ENCODE data around the gene RYR2. TPM values are rescaled to one million over a fixed set of nuclear protein-coding genes. Genes with fewer than 3 reads are reported as not detected.

Gene RYR2
- total RNA-seq, 4 donors from 2014 or later = 0.88 to 8.4 (median 5.5) TPM

DNA sequence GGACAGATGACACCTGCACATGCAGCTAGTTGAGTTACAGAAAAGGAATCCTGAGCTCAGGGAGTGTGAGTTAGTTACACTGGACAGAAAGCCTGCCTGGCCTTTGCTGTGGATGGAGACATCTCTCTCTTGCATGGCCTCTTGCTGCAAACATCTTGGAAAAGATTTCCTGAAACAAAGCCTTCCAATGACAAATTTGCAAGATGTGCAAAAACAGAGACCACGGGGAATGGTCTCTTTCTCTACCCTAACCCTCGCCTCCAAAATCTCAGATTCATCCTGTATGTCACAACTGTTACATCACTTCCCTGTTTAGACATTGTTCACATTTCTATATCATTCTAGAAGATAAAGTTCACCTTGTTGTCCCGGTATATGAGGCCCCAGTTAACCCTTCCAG, 415.6 kb downstream of the RYR2 start:
- Histone ChIP-seq H3K36me3 (peaks cover 0 to under 1% of the 10 kb centered on the region in 2 donors), H3K4me1 (no peaks in the 10 kb centered on the region), H3K27ac (no peak overlapping the region), H3K4me3 (no peak overlapping the region), H3K9me3 (no peaks in the 10 kb centered on the region), H3K27me3 (no peaks in the 10 kb centered on the region)
- intact Hi-C loops (cut with DNase I; ENCODE audit: low total_unique reads) = no loop called here
- no peak for TF ChIP-seq POLR2A (IDR thresholded peaks at IDR 0.05)
- TF ChIP-seq, protein P1, sequence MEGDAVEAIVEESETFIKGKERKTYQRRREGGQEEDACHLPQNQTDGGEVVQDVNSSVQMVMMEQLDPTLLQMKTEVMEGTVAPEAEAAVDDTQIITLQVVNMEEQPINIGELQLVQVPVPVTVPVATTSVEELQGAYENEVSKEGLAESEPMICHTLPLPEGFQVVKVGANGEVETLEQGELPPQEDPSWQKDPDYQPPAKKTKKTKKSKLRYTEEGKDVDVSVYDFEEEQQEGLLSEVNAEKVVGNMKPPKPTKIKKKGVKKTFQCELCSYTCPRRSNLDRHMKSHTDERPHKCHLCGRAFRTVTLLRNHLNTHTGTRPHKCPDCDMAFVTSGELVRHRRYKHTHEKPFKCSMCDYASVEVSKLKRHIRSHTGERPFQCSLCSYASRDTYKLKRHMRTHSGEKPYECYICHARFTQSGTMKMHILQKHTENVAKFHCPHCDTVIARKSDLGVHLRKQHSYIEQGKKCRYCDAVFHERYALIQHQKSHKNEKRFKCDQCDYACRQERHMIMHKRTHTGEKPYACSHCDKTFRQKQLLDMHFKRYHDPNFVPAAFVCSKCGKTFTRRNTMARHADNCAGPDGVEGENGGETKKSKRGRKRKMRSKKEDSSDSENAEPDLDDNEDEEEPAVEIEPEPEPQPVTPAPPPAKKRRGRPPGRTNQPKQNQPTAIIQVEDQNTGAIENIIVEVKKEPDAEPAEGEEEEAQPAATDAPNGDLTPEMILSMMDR (IDR thresholded peaks at IDR 0.05) = no peak
- DNase-seq = no peak

DNA sequence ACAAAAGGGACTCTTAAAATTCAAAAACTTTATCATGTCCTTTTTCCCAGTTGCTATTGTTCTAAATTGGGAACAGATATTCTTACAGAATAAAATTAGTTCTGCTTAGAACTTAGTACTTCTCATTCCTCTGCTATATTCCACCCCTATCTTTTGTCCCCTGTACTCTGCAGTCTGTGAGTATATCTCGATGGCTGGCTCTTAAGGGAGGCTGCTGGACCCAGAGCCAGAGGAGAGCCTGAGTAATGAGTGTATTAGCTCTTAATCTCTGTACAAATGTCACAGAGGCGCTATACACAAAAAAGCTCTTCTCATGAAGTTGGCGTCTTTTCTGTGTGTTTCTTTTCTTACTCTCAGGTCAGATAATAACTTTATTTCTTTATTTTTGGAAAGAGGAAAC, 425.3 kb downstream of the RYR2 start:
- Histone ChIP-seq H3K4me3 (no peak overlapping the region), H3K9me3 (no peaks in the 10 kb centered on the region), H3K27me3 (no peaks in the 10 kb centered on the region), H3K36me3 (no peaks in the 10 kb centered on the region), H3K4me1 (no peaks in the 10 kb centered on the region), H3K27ac (no peak overlapping the region)
- DNase-seq = no peak
- TF ChIP-seq, protein P1 (IDR thresholded peaks at IDR 0.05) = no peak
- no peak for TF ChIP-seq POLR2A (IDR thresholded peaks at IDR 0.05)
- intact Hi-C loops (cut with DNase I; ENCODE audit: low total_unique reads) = no loop called here

DNA sequence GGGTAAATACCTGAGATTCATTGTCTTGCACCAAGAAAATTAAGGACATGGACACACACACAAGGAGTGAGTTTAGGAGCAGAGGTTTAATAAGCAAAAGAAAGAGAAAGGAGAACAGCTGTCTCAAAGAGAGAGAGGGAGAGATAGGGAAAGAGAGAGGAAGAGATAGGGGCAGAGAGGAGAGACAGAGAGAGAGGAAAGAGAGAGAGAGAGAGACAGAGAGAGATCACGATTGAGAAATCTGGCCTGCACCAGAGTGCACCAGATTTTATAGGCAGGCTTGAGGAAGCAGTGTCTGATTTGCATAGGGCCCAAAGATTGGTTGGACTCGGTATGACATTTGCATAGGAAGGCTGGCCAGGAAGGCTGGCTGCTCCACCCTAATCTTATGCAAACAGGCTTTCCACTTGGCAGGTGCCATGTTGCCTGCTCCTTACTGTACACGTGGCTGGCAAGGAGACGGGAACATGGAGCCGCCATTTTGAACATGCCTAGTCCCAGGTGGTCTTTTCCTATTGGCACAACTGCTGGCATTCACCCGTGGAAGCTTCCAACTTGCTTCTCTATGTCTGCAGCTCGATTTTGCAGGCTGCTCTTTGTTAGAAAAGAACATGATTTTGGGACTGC, 428.8 kb downstream of the RYR2 start:
- intact Hi-C loops (cut with DNase I; ENCODE audit: low total_unique reads) = no loop called here

DNA sequence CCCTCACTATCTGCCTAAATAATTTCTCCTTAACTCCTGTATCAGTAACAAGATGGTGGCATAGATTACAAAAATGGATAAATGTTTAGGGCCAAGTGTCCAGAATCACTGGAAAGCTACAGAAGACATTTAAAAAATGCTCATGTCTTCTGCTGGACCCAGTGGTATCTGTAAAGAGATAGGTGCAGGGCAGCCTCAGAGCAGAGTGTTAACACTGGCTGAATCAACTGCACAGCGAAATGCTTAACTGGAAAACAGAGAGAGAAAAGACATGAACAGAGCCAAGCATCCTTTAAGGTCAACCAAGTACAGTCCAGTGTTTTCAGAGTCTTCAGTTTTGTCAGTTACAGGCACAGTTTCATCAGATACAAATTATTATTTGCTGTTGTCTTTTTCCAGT, 429.4 kb downstream of the RYR2 start:
- H3K4me1 ChIP-seq = no peaks in the 10 kb centered on the region
- TF ChIP-seq POLR2A (IDR thresholded peaks at IDR 0.05) = no peak
- TF ChIP-seq, protein P1 (IDR thresholded peaks at IDR 0.05) = no peak
- H3K9me3 ChIP-seq = no peaks in the 10 kb centered on the region
- intact Hi-C loops (cut with DNase I; ENCODE audit: low total_unique reads) = no loop called here
- H3K4me3 ChIP-seq = no peak overlapping the region
- H3K36me3 ChIP-seq = no peaks in the 10 kb centered on the region
- DNase-seq = no peak
- no peaks in the 10 kb centered on the region for H3K27me3 ChIP-seq
- no peak overlapping the region for H3K27ac ChIP-seq

More for the DNA sequence above, 428.8 kb downstream of the RYR2 start:
- Histone ChIP-seq H3K4me3 (no peak overlapping the region), H3K4me1 (no peaks in the 10 kb centered on the region), H3K9me3 (no peaks in the 10 kb centered on the region), H3K27me3 (no peaks in the 10 kb centered on the region), H3K36me3 (no peaks in the 10 kb centered on the region), H3K27ac (no peak overlapping the region)
- DNase-seq = no peak
- TF ChIP-seq, protein P1 (IDR thresholded peaks at IDR 0.05) = no peak
- TF ChIP-seq POLR2A (IDR thresholded peaks at IDR 0.05) = no peak

DNA sequence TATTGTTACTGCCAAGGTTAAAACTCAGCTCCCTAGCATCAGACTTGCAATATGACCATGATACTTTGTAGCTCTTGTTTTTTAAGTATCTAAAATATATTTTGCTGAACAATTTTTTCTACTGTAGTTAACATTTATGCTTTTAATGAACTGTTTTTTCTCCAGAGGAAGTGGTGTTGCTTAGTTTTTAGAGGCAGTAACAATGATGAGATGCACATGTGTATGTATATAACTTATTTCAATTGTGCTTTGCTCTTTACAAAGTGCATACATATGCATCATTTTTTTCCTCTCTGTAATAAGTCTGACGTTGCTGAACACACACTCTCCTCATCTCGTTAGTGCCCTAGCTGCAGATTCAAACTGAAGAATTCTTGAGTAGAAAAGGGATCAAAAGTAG, 430.0 kb downstream of the RYR2 start:
- Histone ChIP-seq H3K36me3 (no peaks in the 10 kb centered on the region), H3K9me3 (no peaks in the 10 kb centered on the region), H3K27ac (no peak overlapping the region), H3K27me3 (no peaks in the 10 kb centered on the region), H3K4me1 (no peaks in the 10 kb centered on the region), H3K4me3 (no peak overlapping the region)
- TF ChIP-seq, protein P1 (IDR thresholded peaks at IDR 0.05) = no peak
- no peak for TF ChIP-seq POLR2A (IDR thresholded peaks at IDR 0.05)
- DNase-seq = no peak
- intact Hi-C loops (cut with DNase I; ENCODE audit: low total_unique reads) = no loop called here
